ENCODE data around the gene AUTS2.

- TF ChIP-seq CTCF (IDR thresholded peaks at IDR 0.05; ENCODE audit: low read depth, low read length, missing input control) (no peak), ATF3 (IDR thresholded peaks at IDR 0.05) (no peak), YY1 (IDR thresholded peaks at IDR 0.05) (no peak), EGR1 (IDR thresholded peaks at IDR 0.05; ENCODE audit: low read depth in 2 of 2) (no peak)
Measured at GRCh38 chr7:69717221-69717620, 118.9 kb downstream of the AUTS2 start.
